H4 (cell line): ENCODE data around the gene SEC14L1. TPM values are rescaled to one million over a fixed set of nuclear protein-coding genes. Genes with fewer than 3 reads are reported as not detected.
"Not testable (repeated sequence)": the region's sequence is repeated elsewhere in the genome, so short reads cannot be mapped to it uniquely, and the experiment has no call there.

Experiments
- DNase-seq: peaks from one replicate; pipeline ENCODE4 v3.0.0-alpha.2; 2015; ENCODE audit warnings: low spot score
- total RNA-seq: library from RNA; depleted of rRNA; stranded (reverse); fragments of >200 nt; shearing (Covaris generic); gene quantifications from 2 replicates; pipeline ENCODE4 v1.2.3, GENCODE V29; 2014

SEC14L1 gene
- total RNA-seq, 1 experiment from 2014 or later = 33.7 TPM

DNA sequence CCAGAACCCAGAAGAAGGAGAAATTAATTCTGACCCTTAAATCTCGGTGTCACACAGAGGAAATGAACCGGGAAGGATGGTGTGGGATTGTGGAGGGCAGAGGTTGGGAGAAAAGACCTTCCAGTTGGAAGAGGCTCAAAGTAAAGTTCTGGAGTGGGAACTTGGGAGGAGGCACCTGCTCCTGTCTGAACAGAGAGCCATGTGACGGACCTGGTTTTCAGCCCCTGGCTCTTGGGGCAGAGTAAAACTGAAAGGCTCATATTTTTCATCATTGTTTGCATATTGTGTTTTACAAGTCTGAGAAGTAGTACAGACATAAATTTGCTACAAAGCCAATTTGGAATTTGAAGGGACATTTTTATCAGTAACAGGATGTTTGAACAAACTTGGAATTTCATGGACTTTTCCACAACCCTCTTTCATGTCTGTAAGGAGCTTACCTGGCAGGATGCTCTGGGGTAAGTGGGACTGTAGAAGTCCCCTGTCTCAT is 24.4 kb upstream of the SEC14L1 start:
- no peak for DNase-seq

GRCh38 chr17:77117415-77117814 is 23.4 kb upstream of the SEC14L1 start:
- DNase-seq = no peak

- DNase-seq = no peak
Measured at GRCh38 chr17:77118251-77118928, 22.4 kb upstream of the SEC14L1 start.

DNA sequence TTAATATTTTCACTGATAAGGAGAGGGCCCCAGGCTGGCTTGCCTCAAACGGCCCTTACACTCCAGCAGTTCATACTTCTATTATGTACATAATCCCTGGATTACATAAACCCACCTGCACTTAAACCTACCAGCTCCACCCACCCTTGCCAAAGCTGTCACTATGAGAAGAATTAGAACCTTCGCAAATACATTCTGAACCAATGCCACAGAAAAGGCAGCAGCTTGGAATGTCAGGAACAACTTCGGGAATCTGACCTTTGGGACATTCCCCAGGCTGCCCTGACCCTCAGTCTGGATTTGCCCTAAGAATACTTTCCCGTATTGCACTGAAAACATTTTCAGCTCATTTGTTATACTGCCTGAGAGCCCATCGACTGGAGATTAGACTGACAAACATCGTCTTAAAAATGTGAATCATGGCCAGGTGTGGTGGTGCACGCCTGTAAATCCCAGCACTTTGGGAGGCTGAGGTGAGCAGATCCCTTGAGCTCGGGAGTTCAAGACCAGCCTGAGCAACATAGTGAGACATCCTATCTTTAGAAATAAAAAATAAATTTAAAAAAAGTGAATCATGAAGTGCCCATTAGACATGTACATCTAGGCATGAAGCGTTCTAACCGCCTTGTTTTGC is 21.0 kb upstream of the SEC14L1 start:
- DNase-seq = no peak

GRCh38 chr17:77120868-77121267 is 19.9 kb upstream of the SEC14L1 start:
- DNase-seq = no peak

- peak; percentile 94 for DNase-seq
Measured at GRCh38 chr17:77124192-77124889, 16.4 kb upstream of the SEC14L1 start.

- DNase-seq = peak; percentile 91
Measured at GRCh38 chr17:77125432-77125901, 15.3 kb upstream of the SEC14L1 start.

- no peak for DNase-seq
Measured at GRCh38 chr17:77126519-77126918, 14.2 kb upstream of the SEC14L1 start.

DNA sequence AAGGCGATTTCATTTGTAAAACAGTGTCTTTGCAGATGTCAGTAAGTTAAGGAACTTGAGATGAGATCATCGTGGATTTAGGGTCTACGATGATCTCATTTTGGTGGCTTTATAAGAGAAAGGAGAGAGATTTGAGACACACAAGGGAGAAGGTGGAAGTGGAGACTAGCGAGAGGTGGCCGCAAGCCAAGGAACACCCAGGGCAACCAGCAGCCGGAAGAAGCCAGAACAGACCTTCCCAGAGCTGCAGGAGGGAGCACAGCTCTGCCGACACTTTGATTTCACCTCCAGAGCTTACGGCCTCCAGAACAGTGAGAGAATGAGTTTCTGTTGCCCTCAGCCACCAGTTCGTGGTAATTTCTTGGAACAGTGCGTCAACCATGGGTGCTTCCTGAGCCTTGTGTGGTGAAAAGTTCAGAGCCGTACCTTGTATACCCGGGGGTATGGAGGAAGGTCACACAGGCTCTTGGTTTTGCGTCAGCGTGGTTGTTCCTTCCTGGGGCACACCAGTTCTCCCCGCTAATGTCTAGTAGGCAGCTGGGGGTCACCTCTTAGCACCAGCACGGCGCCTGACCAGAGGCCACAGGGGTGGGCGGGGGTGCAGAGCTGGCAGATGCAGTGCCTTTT is 12.9 kb upstream of the SEC14L1 start:
- DNase-seq = peak; percentile 65

DNA sequence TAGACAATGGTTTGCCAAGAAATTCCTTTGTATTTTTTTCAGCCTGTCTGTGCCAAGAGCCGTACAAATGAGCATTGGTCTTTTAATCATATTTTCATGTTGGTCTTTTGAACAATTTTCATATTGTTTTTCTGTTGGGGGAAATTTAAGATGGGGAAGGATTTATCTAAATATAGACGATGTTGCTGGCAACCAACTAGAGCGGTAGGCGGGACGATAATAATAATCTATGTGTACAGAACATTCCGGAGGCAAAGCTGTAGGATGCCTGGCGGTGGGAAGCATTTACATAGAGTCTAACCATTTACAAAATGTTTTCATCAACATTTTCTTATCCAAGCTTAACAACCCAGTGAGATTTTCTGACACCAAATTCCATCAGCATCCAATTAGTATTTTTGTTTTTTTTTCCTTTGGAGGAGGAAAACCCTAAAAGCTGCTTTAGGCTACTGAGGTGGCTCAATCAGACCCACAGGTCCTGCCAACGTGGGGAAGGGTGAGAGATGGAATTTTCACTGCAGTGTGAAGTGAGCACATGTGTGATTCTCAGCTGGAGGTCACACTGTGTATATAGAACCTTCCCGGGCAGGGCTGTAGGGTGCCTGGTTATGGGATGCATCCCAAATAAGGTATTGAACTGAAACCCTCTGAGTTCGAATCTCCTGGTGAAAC is 11.7 kb upstream of the SEC14L1 start:
- peak; percentile 62 for DNase-seq

- DNase-seq = peak; percentile 80
Measured at GRCh38 chr17:77129568-77130301, 11.0 kb upstream of the SEC14L1 start.

DNA sequence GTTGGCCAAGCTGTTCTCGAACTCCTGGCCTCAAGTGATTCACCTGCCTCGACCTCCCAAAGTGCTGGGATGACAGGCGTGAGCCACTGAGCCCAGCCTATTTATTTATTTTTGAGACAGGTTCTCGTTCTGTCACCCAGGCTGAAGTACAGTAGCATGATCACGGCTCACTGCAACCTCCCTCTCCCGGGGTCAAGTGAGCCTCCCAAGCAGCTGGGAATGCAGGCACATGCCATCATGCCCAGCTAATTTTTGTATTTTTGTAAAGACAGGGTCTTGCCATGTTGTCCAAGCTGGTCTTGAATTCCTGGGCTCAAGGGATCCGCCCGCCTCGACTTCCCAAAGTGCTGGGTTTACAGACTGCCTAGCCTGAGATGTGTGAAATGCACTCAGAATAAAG is 10.2 kb upstream of the SEC14L1 start:
- DNase-seq = no peak

- DNase-seq = peak; percentile 62
Measured at GRCh38 chr17:77131904-77132303, 8.9 kb upstream of the SEC14L1 start.

GRCh38 chr17:77132411-77133086 is 8.2 kb upstream of the SEC14L1 start:
- no peak for DNase-seq

DNA sequence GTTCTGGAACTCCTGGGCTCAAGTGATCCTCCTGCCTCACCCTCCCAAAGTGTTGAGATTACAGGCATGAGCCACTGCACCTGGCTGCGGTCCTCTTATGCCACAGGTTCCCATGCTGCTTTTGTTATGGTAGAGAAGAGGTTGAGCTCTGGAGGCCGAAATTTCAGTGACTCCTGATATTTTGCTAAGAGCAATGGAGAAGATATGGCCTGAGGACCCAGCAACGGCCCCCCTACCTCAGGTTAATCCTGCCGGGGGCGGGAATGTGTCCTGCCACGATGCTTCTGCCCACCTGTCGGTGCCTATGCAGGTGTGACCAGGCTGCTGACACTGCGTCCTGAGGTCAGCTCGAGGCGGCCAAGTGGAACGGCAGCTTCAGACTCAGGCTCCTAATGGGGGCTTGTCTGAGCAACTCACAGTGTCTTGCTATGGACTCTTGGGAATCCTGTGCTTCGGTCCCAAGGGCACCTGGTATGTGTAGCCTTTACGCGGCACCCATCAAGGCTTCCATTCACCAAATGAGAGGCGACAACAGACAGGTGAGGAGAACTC is 7.6 kb upstream of the SEC14L1 start:
- no peak for DNase-seq

DNA sequence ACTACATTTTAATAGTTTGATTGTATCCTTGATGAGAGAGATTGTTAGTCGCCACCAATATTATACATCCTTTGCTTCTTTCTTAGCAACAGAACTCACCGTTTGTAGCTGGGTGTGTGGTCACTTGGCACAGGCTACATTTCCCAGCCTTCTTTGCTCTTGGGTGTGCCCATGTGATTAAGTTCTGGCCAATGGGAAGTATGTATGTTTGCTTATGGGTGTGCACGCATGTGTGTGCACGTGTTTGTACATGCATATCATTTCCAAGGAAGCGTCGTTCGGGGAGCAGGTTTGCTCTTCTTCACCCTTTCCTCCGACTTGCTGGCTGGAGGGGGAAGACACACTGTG is 4.4 kb upstream of the SEC14L1 start:
- DNase-seq = no peak

- DNase-seq = no peak
Measured at GRCh38 chr17:77137111-77137510, 3.7 kb upstream of the SEC14L1 start.

- DNase-seq = not testable (repeated sequence)
Measured at GRCh38 chr17:77137886-77138285, 2.9 kb upstream of the SEC14L1 start.

DNA sequence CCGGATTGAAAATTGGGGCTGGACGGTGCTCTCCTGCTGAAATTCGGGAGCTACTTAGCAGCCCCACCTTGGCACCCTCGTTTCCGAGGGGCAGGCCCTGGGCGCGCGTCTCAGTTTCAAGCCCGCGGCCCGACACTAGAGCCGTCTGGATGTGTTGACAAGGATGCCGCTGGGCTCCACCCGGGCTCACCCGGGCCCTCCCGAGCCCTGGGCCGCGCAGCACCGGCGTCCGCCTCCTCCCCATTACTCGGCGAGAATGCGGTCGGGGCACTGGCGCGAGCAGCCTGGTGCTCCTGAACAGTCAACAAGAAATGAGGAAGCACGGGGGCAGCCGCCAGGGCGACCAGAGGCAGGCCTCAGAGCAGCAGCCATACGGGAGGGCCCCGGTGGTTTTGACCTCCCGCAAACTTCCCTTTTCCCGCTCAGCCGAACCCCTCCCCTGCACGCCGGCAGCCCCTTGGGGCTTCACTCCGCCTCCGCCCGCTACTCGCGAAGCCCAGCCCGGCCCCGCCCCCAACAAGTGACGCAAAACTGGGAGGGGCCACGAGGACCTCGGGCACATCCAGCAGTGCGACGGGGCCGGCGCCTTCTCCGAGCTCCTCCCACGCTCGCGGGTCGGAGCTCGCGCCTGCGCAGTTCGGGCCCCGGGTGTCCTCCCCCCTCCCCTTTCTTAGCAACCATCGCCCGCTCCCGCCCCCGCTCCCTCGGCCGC is 447 bp upstream of the SEC14L1 start:
- peak; percentile 97 for DNase-seq
